Occipital lobe (tissue), 2 donors: ENCODE results near the gene BICDL2. TPM values are rescaled to one million over a fixed set of nuclear protein-coding genes. Genes with fewer than 3 reads are reported as not detected.
"Not testable (repeated sequence)": the region's sequence is repeated elsewhere in the genome, so short reads cannot be mapped to it uniquely, and the experiment has no call there.

Experiments used
- DNase-seq: peaks from one replicate; lab custom pipeline; 2025; lab: John Stamatoyannopoulos, UW
- total RNA-seq: library from RNA; depleted of rRNA; stranded (reverse); fragments of >200 nt; gene quantifications from one replicate; pipeline ENCODE4 v1.2.3, GENCODE V29; 2014

BICDL2 gene, protein sequence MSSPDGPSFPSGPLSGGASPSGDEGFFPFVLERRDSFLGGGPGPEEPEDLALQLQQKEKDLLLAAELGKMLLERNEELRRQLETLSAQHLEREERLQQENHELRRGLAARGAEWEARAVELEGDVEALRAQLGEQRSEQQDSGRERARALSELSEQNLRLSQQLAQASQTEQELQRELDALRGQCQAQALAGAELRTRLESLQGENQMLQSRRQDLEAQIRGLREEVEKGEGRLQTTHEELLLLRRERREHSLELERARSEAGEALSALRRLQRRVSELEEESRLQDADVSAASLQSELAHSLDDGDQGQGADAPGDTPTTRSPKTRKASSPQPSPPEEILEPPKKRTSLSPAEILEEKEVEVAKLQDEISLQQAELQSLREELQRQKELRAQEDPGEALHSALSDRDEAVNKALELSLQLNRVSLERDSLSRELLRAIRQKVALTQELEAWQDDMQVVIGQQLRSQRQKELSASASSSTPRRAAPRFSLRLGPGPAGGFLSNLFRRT
- not detected for total RNA-seq

GRCh38 chr16:3036726-3037315, at the start of gene BICDL2:
BICDL2 (minus strand) TSS chr16:3036944; CDS start chr16:3035496, 1,448 bp downstream.
- no peak for DNase-seq

- DNase-seq: no peak
Measured at GRCh38 chr16:3085868-3086595, 49.3 kb upstream of the BICDL2 start.

GRCh38 chr16:3084969-3085670, 48.4 kb upstream of the BICDL2 start:
- no peak for DNase-seq

GRCh38 chr16:3084491-3084890, 47.7 kb upstream of the BICDL2 start:
- DNase-seq: no peak

DNA sequence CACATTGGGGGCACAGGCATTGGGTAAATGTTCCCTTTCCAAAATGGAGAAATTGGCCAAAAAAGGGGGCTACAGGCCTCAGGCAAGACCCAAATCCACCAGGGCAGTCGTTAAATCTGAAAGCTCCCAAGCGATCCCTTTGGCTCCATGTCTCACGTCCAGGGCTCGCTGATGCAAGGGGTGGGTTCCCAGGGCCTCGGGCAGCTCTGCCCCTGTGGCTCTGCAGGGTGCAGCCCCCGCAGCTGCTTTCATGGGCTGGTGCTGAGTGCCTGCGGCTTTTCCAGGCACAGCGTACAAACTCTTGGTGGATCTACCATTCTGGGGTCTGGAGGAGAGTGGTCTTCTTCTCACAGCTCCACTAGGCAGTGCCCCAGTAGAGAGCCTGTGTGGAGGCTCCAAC, 46.7 kb upstream of the BICDL2 start:
- not testable (repeated sequence) for DNase-seq

- DNase-seq: not testable (repeated sequence)
Measured at GRCh38 chr16:3081957-3082356, 45.2 kb upstream of the BICDL2 start.

- DNase-seq: no peak
Measured at GRCh38 chr16:3080024-3080423, 43.3 kb upstream of the BICDL2 start.

GRCh38 chr16:3076577-3076976, 39.8 kb upstream of the BICDL2 start:
- DNase-seq: no peak

DNA sequence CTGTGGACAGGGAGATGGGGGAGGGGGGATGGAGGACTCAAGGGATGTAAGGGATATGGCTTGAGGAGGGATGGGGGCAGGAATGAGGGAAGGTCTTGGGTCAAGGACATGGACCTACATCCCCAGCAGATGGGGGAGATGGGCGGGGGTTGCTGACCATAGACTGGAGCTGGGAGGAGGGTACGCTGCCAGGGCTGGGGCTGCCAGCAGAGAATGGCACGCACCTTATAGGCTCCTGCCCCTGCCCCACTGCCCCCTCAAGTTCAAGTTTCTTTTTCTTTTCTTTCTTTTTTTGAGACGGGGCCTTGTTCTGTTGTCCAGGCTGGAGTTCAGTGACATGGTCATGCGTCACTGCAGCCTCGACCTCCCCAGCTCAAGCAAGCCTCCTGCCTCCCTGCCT, 39.2 kb upstream of the BICDL2 start:
- DNase-seq: not testable (repeated sequence)

DNA sequence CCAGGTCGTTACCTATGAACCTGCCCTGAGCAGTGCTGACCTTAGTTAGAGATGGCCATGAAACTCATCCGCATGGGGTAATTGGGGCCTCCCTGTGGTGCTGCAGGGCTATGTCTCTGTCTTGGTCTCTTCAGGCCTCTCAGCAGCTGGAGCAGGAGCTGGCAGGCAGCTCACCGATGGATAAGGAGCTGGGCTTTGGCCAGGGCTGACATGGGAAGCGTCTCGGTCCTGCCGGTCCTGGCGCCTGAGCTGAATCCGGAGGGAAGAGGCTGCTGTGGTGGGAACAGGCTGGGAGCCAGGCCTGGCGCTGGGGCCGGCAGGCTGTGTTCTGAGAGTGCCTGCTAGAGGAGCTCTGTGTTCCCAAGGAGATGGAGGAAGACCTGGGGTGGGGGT, 38.8 kb upstream of the BICDL2 start:
- no peak for DNase-seq

- no peak for DNase-seq
Measured at GRCh38 chr16:3074860-3075522, 38.2 kb upstream of the BICDL2 start.

DNA sequence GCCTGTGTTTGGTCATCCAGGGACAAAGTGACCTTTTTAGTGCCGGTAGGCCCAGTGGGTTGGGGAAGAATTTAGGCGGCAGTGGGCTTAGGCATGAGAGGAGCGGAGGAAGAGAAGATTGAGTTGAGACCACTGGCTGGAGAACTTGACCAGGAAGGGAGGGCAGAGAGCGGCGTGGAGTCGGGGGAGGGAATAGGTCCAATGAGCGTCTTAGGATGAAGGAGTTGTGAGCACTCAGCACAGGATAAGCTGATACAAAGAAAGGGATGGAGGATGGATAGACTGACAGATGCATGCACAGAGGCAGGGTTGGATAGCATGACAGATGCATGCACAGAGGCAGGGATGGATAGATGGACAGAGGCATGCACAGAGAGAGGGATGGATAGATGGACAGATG, 36.7 kb upstream of the BICDL2 start:
- no peak for DNase-seq

- not testable (repeated sequence) for DNase-seq
Measured at GRCh38 chr16:3072576-3073263, 36.0 kb upstream of the BICDL2 start.

DNA sequence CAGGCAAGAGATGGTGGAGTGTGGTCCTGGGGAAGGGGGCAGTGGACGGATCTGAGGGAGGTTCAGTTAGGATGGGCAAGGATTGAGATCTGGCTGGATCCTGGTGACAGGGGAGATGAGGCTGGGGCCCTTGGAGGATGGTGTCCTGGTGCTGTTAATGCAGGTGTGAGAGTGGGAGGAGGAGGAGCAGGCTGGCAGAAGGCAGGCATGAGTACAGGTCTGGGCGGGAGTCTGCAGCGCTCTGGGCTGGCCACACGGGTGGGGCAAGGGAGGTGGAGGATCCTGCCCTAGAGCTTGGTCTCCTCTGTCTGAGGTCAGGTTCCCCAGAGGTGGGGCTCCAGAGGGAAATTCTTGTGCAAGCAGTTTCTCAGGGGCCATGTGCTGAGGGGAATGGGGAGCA, 35.4 kb upstream of the BICDL2 start:
- DNase-seq: not testable (repeated sequence)

- no peak for DNase-seq
Measured at GRCh38 chr16:3071655-3072054, 34.9 kb upstream of the BICDL2 start.

- DNase-seq: no peak
Measured at GRCh38 chr16:3070608-3071111, 33.9 kb upstream of the BICDL2 start.

DNA sequence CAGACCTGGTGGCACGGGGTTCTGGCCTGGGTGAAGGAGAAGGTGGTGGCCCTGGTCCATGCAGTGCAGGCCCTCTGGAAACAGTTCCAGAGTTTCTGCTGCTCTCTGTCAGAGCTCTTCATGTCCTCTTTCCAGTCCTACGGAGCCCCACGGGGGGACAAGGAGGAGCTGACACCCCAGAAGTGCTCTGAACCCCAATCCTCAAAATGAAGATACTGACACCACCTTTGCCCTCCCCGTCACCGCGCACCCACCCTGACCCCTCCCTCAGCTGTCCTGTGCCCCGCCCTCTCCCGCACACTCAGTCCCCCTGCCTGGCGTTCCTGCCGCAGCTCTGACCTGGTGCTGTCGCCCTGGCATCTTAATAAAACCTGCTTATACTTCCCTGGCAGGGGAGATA, 32.4 kb upstream of the BICDL2 start:
- DNase-seq: not testable (repeated sequence)

- DNase-seq: no peak
Measured at GRCh38 chr16:3068487-3068886, 31.7 kb upstream of the BICDL2 start.

- DNase-seq: no peak
Measured at GRCh38 chr16:3066440-3066748, 29.6 kb upstream of the BICDL2 start.

- DNase-seq: no peak
Measured at GRCh38 chr16:3065742-3066439, 29.1 kb upstream of the BICDL2 start.
